Suprapubic skin (tissue), 4 donors: Measurements from ENCODE around the gene SH3BP2. TPM values are rescaled to one million over a fixed set of nuclear protein-coding genes. Genes with fewer than 3 reads are reported as not detected.

Experiments
- DNase-seq, 2 donors: peaks; one replicate each; pipeline ENCODE4 v3.0.0-alpha.2; 2019; ENCODE audit warnings: low spot score in 2 of 2
- H3K27ac ChIP-seq: fragments of 200-600 bp; sonication (generic); one replicate; pipeline ENCODE4 v1.5.1; 2019
- H3K27me3 ChIP-seq: fragments of 200-600 bp; sonication (generic); one replicate; pipeline ENCODE4 v1.5.1; 2019
- H3K36me3 ChIP-seq: fragments of 200-600 bp; sonication (generic); one replicate; pipeline ENCODE4 v1.5.1; 2019
- H3K4me1 ChIP-seq: fragments of 200-600 bp; sonication (generic); one replicate; pipeline ENCODE4 v1.5.1; 2019
- H3K4me3 ChIP-seq: fragments of 200-600 bp; sonication (generic); one replicate; pipeline ENCODE4 v1.5.1; 2019; ENCODE audit warnings: mild to moderate bottlenecking
- H3K9me3 ChIP-seq: fragments of 200-600 bp; sonication (generic); one replicate; pipeline ENCODE4 v1.5.1; 2019
- EP300 ChIP-seq: sonication (generic); formaldehyde crosslinking; IDR thresholded peaks from one replicate; pipeline ENCODE4 v1.6.1; 2017; ENCODE audit warnings: antibody characterized with exemption
- POLR2A ChIP-seq, 2 donors: fragments of 450-650 bp; IDR thresholded peaks; one replicate each; pipeline ENCODE4 v1.6.1; 2017; ENCODE audit warnings: antibody characterized with exemption in 2 of 2, mild to moderate bottlenecking in 2 of 2, moderate library complexity in 2 of 2
- POLR2AphosphoS5 ChIP-seq, 3 donors: sonication (generic); formaldehyde crosslinking; IDR thresholded peaks; one replicate each; pipeline ENCODE4 v1.6.1; 2017; ENCODE audit warnings: antibody characterized with exemption in 3 of 3
- WGBS: methylation state at CpG from one replicate; pipeline ENCODE4 v1.1.5; 2018; 5-methylcytosine and 5-hydroxymethylcytosine counted together
- total RNA-seq, 4 donors: library from RNA; depleted of rRNA; stranded (reverse); fragments of >200 nt; gene quantifications; one replicate each; pipeline ENCODE4 v1.1.0, GENCODE V29; 2016
- TF ChIP-seq, protein P1 (sequence below), 2 donors: fragments of 200-600 bp in 1 of 2; fragments of 450-650 bp in 1 of 2; sonication (generic) in 1 of 2; IDR thresholded peaks; one replicate each; pipeline ENCODE4 v1.5.1; 2016 to 2019; ENCODE audit warnings: antibody characterized with exemption in 2 of 2, mild to moderate bottlenecking in 1 of 2, moderate library complexity in 1 of 2

SH3BP2 gene
- total RNA-seq, 4 donors from 2014 or later, result 116 to 709 (median 162) TPM

DNA sequence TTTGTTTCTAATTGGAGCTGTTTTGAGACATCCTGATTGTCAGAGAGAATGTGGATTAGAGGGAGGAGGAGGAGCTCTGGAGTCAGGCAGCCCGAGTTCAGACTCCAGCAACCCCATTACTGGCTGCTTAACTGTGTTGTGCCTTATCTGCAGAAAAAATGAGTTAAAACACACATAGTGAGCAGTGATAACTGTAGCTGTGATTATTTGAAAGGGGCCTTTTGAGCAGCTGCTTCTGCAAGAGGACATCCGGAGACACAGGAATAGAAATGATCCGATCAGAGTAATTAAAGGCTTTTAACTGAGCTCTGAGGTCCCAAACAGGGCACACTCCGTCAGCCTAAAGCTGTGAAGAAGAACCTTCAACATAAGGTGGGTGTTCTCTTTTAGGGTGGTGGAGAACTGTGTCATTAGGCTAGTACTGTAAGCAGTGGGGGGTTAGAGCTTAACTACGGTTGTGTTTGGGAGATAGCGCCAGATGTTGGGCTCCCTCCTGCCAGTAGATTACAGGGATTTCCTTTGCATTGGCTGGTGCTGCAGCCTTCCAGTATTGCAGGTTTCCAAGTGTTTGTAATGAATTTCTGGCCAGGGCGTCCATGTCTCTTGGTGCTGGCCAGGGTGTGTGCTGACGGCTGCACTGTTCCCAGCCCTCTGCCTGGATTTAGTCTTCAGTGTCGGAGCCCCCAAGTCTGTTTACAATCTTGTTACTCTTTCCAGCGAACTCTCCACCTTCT is 75.0 kb downstream of the SH3BP2 start:
- H3K27ac ChIP-seq, result peak overlapping the region; percentile 6
- 50% methylated on average over 10 of the region's 10 CpGs for WGBS
- no peak for DNase-seq
- no peaks in the 10 kb centered on the region for H3K27me3 ChIP-seq
- no peaks in the 10 kb centered on the region for H3K9me3 ChIP-seq
- H3K4me1 ChIP-seq, result peaks cover 78% of the 10 kb centered on the region
- peak overlapping the region; percentile 16 for H3K4me3 ChIP-seq
- peaks cover 4% of the 10 kb centered on the region for H3K36me3 ChIP-seq
- TF ChIP-seq, protein P1, sequence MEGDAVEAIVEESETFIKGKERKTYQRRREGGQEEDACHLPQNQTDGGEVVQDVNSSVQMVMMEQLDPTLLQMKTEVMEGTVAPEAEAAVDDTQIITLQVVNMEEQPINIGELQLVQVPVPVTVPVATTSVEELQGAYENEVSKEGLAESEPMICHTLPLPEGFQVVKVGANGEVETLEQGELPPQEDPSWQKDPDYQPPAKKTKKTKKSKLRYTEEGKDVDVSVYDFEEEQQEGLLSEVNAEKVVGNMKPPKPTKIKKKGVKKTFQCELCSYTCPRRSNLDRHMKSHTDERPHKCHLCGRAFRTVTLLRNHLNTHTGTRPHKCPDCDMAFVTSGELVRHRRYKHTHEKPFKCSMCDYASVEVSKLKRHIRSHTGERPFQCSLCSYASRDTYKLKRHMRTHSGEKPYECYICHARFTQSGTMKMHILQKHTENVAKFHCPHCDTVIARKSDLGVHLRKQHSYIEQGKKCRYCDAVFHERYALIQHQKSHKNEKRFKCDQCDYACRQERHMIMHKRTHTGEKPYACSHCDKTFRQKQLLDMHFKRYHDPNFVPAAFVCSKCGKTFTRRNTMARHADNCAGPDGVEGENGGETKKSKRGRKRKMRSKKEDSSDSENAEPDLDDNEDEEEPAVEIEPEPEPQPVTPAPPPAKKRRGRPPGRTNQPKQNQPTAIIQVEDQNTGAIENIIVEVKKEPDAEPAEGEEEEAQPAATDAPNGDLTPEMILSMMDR (IDR thresholded peaks at IDR 0.05), result no peak
- no peak for TF ChIP-seq POLR2A (IDR thresholded peaks at IDR 0.05)
- TF ChIP-seq EP300, result no peak
- no peak for TF ChIP-seq POLR2AphosphoS5 (IDR thresholded peaks at IDR 0.05)

DNA sequence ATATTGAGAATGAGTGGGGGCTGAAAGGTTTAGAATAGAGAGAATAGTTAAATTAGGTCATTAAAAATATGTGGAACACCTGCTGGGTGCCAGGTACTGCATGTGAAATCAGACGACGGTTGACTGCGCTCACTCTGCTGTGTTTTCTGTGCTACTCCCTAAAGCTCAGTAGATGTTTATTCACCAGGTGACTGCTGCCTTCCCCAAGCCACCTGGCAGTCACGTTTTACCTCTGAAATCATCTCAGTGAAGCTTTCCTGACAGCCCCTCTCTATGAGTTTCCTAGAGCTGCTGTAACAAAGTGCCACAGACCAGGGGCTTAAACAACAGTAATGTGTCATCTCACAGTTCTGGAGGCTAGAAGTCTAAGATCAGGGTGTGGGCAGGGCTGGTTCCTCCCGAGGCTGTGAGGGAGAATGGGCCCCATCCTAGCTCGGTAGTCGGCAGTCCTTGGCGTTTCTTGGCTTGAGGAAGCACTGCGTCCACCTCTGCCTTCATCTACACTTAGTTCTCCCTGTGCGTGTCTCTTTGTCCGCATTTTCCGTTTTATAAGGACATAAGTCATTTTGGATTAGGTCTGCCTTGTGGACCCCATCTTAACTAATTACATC is 76.1 kb downstream of the SH3BP2 start:
- 85% methylated on average over 12 of the region's 12 CpGs for WGBS
- Histone ChIP-seq H3K27ac (peak overlapping the region; percentile 6), H3K4me3 (peak overlapping the region; percentile 16), H3K27me3 (no peaks in the 10 kb centered on the region), H3K9me3 (no peaks in the 10 kb centered on the region), H3K4me1 (peaks cover 80% of the 10 kb centered on the region), H3K36me3 (peaks cover 4% of the 10 kb centered on the region)
- no peak for DNase-seq
- TF ChIP-seq, protein P1 (IDR thresholded peaks at IDR 0.05), result no peak
- TF ChIP-seq POLR2A (IDR thresholded peaks at IDR 0.05) (no peak), POLR2AphosphoS5 (IDR thresholded peaks at IDR 0.05) (no peak), EP300 (no peak)

DNA sequence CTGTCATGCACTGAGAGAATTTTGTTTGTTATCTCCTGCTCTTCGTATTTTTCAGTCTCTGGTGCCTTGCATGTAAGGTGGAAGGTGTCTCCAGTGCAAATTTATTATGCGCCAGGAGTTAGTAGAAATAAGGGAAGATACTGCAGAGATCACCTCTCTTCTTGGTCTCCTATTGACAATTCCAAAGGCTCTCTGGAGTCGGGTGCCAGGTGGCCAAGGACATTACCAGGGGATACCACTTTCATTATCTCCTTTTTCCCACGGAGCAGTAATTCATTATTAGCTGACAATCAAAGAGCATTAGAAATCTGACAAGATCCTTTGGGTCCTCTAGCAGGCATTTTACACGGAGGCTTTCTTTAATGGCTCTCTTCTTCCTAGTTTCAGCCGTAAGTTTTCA is 76.8 kb downstream of the SH3BP2 start:
- H3K27ac ChIP-seq, result no peak overlapping the region
- peaks cover 77% of the 10 kb centered on the region for H3K4me1 ChIP-seq
- no peak for DNase-seq
- TF ChIP-seq, protein P1 (IDR thresholded peaks at IDR 0.05), result no peak
- TF ChIP-seq EP300 (no peak), POLR2A (IDR thresholded peaks at IDR 0.05) (no peak), POLR2AphosphoS5 (IDR thresholded peaks at IDR 0.05) (no peak)
- WGBS, result 71% methylated on average over 6 of the region's 6 CpGs
- no peaks in the 10 kb centered on the region for H3K27me3 ChIP-seq
- H3K9me3 ChIP-seq, result no peaks in the 10 kb centered on the region
- H3K4me3 ChIP-seq, result no peak overlapping the region
- peaks cover 4% of the 10 kb centered on the region for H3K36me3 ChIP-seq

DNA sequence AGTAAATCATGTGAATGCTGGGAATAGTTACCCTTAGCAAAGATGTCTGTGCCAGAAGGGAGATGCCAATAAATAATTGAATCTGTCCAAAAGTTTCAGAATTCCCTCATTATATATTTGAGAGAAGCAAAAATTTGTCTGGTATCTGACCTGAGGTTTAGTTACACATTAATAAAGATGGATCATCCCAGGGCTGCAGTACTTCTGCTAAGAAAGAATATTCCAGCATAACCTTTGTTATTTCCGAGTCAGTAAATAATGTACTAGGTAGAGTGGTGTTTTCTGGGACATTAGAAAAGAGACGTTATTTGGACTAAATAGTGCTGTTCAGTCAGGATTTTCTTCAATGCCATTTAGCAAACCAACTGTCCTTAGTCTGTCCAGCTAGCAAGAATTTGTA is 77.2 kb downstream of the SH3BP2 start:
- H3K9me3 ChIP-seq, result no peaks in the 10 kb centered on the region
- WGBS, result 49% methylated on average over 2 of the region's 2 CpGs
- H3K36me3 ChIP-seq, result peaks cover 4% of the 10 kb centered on the region
- DNase-seq, result no peak
- TF ChIP-seq, protein P1 (IDR thresholded peaks at IDR 0.05), result no peak
- TF ChIP-seq EP300, result no peak
- H3K4me1 ChIP-seq, result peaks cover 73% of the 10 kb centered on the region
- H3K27ac ChIP-seq, result no peak overlapping the region
- no peaks in the 10 kb centered on the region for H3K27me3 ChIP-seq
- no peak overlapping the region for H3K4me3 ChIP-seq

DNA sequence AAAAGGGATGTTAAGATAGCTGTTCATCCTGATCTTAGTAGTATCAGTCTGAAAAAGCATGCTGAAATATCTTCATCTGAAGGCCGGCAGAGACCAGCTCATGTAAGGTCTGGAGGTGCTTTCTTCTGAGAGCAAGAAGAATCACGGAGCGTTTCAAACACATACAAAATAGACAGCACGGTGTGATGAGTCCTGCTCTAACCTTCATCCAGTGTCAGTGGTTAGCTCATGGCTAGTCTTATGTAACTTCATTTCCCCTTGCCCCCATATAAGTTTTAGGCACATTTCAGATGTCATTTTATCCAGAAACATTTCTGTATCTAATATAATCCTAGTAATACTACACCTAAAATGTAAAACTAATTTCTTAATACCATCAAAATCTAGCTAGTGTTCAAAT is 78.6 kb downstream of the SH3BP2 start:
- Histone ChIP-seq H3K4me3 (no peak overlapping the region), H3K27me3 (no peaks in the 10 kb centered on the region), H3K27ac (no peak overlapping the region), H3K36me3 (peaks cover 7% of the 10 kb centered on the region), H3K9me3 (no peaks in the 10 kb centered on the region), H3K4me1 (peaks cover 68% of the 10 kb centered on the region)
- TF ChIP-seq, protein P1 (IDR thresholded peaks at IDR 0.05), result no peak
- TF ChIP-seq POLR2A (IDR thresholded peaks at IDR 0.05) (no peak), POLR2AphosphoS5 (IDR thresholded peaks at IDR 0.05) (no peak), EP300 (no peak)
- WGBS, result 90% methylated on average over 4 of the region's 4 CpGs
- DNase-seq, result no peak
